HG03175 (cell line): Measurements from ENCODE around the gene FNIP2.
"Not testable (repeated sequence)": the region's sequence is repeated elsewhere in the genome, so short reads cannot be mapped to it uniquely, and the experiment has no call there.

Source experiments
- ATAC-seq: cut with Tn5 transposase; IDR thresholded peaks from one replicate; pipeline ENCODE4 v1.9.1; 2021; ENCODE audit warnings: mild to moderate bottlenecking, moderate library complexity; ENCODE audit not compliant: unreplicated experiment

FNIP2 gene

DNA sequence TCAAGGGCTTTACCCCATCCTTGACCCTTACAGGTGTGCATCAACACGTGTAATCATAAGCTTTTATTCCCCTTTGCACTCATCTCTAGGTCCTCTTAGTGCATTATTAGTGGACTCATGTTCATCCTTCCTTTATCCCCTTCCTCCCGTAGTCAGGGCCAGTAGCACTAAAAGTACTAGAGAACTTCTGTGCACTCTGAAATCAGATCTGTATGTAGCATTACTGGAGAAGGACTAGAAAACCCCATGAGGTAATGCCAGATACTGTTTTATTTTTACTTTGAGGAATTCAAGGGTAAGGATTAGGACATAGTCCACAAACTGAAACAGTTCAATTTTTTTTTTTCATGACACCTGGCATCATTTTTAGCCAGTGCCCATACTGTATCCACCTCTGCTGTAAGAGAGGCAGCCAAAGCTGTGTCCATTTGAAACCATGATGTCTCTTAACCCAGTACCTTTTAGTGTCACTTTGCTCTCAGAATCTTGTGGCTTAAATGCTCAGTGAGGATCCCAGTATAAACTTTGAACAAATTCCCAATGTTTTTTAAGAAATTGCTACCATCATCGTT is 134.7 kb downstream of the FNIP2 start:
- no peak for ATAC-seq

DNA sequence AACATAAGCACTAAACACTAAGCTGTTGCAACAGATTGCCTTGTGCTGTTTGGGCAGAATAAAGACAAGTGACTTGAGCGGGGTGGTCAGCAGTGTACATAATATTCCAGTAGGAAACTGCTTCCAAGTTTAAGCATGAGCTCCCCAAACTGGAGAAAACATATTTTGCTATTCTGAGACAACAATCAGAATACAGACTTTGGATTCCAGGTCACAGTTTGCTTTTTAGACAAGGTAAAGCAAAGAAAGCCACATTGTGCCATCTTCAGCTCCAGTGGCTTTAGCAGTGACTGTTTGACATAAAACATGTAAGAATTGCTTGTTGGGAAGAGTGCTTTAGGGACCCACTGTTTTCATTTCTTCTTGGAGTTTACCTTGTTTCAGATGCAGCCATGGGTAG is 136.0 kb downstream of the FNIP2 start:
- no peak for ATAC-seq

DNA sequence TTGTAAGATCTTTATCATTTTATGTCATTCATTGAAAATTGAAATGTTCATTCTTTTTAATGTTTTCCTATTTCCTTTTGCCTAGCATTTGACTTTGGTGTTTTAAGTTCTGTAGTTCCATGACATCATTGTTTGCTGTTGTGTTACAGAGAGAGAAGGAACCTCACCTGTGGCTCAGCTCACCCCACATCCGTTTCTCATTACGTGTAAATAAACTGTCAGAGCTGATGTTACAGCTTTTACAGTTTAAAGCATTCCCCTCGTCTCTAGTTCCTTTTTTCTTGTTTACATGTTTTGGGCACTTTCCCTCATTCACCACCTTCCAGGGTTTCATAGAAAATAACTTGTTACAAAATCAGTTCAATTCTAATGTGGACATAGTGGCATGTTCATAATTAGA is 137.2 kb downstream of the FNIP2 start:
- ATAC-seq: peak; percentile 74

DNA sequence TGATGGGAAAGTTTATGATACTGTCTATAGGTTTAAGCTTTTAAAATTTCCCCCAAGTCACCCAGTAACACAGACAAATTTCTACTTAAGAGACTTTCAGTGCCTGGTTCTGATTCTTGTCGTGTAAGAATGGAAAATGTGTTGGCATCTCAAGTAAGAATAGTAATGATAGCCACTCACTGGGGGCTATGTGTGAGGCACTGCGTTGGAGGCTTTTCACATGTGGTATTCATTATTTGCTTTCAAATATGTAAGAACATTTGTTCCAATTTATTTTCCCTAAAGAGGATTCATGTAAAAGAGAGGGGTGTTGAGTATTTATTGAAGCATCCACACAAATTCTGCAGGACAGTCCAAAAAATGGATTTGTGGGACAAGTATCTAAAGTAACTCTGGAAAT is 143.6 kb downstream of the FNIP2 start:
- ATAC-seq: no peak

DNA sequence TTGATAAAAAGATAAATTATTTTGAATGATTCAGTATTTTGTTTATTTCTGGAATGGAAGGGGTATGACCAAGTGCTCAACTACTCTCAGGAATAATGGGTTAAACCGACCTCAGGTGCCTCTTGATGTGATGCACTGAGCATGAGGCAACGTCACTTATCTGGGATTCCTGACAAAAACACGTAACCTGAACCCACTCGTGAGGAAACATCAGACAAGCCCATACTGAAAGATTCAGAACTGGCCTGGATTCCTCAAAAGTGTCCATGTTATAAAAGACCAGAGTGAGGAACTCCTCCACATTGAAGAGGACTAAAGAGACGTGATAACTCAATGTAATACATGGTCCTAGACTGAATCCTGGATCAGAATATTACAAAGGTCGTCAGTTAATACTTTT is 144.0 kb downstream of the FNIP2 start:
- ATAC-seq: no peak

DNA sequence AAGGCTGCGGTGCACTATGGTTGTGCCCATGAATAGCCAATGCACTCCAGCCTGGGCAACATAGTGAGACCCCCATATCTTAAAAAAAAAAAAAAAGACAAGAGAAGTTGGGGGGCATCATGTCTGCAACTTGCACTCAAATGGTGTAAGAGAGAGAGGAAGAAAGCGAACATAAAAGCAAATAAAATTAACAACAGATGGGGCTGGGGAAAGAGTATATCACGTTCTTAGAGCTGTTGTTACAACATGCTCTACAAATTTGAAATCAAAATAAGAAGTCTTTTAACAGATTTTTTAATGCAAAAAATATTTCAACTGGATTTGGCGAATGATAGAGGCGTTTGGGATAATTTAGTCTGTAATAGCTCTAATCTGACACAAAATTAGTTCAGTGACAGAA is 144.9 kb downstream of the FNIP2 start:
- no peak for ATAC-seq

DNA sequence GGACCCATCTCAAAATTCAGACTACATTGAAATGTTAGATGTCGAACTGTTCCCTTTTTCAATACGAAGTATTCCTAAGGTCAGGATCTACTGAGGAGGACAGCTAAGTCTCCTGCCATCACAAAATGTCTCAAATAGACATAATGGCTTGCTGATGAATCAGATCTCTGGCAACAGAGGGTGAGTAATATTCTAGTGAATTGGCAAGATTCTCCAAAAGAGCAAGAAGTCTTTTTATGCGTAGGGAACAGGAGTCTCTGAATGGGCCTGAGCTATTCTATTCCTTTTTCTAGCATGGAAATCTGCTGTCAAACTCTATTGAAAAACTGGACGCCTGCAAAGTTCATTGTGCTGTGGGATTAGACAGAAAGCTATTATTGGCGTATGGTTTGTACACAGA is 145.4 kb downstream of the FNIP2 start:
- ATAC-seq: no peak

DNA sequence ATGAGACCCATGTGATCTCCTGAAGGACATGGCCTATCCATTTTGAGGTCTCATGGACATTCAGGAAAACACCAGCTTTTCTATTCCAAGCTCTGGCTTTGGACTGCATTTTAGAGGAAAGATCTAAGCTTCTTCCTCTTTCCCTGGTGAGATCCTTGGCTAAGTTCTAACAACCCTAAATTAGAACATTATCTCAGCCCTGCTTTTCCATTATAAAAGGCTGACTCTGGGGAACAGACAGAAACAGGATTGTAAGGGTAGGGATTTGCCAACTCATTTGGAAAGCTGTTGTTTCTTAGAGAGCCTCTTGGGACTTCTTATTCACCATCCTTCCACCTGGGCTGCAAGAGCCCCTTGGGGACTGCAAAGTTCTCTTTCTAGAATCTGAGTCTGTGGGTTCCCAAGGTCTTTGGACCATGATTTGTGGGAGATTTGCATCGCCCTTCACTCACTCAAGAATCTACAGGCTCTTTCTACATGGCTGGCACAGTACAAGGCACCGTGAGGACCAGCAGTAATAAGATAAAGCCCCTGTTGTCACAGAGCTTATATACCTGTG is 146.9 kb downstream of the FNIP2 start:
- ATAC-seq: no peak

DNA sequence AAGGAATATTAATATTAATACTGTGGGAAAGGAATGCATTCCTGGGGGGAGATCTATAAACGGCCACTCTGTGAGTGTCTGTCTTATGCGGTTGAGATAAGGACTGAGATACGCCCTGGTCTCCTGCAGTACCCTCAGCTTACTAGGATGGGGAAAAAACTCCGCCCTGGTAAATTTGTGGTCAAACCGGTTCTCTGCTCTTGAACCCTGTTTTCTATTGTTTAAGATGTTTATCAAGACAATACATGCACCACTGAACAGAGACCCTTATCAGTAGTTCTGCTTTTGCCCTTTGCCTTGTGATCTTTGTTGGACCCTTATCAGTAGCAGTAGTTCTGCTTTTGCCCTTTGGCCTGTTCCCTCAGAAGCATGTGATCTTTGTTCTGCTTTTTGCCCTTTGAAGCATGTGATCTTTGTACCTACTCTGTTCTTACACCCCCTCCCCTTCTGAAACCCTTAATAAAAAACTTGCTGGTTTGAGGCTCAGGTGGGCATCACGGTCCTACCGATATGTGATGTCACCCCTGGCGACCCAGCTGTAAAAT is 151.7 kb downstream of the FNIP2 start:
- ATAC-seq: not testable (repeated sequence)

DNA sequence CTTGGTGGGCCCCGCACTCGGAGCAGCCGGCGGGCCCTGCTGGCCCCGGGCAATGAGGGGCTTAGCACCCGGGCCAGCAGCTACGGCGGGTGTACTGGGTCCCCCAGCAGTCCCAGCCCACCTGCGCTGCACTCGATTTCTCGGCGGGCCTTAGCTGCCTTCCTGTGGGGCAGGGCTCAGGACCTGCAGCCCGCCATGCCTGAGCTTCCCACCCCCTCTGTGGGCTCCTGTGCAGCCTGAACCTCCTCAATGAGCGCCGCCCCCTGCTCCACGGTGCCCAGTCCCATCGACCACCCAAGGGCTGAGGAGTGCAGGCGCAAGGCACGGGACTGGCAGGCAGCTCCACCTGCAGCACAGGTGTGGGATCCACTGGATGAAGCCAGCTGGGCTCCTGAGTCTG is 158.9 kb downstream of the FNIP2 start:
- not testable (repeated sequence) for ATAC-seq

DNA sequence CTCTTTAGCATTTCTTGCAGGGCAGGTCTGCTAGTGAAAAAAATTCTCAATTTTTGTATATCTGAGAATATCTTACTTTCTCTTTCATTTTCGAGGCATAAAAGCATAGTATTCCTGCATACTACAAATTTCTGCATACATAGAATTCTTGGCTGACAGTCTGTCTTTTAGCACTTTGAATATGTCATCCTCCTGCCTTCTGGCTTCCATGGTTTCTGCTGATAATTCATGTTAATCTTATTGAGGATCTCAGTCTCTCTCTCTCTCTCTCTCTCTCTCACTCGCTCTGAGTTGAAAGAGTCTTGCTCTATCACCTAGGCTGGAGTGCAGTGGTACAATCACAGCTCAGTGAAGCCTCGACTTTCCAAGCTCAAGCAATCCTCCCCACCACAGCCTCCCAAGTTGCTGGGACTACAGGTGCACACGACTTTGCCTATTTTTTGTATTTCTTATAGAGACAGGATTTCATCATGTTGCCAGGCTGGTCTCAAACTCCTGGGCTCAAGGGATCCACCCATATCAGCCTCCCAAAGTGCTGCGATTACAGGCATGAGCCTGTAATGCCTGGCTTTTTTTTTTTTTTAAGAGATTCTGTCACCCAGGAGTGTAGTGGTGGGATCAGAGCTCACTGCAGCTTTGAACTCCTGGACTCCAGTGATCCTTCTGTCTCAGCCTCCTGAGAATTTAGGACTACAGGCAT is 161.3 kb downstream of the FNIP2 start:
- no peak for ATAC-seq

DNA sequence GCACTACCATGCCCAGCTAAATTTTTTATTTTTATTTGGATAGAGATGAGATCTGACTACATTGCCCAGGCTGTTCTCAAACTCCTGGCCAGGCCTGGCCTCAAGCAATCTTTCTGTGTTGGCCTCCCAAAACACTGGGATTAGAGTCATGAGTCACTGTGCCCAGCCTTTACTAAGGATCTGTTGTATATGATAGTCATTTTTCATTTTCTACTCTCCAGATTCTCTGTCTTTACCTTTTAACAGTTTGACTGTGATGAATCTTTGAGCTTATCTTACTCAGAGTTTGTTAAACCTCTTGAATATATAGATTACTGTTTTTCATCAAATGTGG is 161.8 kb downstream of the FNIP2 start:
- no peak for ATAC-seq

DNA sequence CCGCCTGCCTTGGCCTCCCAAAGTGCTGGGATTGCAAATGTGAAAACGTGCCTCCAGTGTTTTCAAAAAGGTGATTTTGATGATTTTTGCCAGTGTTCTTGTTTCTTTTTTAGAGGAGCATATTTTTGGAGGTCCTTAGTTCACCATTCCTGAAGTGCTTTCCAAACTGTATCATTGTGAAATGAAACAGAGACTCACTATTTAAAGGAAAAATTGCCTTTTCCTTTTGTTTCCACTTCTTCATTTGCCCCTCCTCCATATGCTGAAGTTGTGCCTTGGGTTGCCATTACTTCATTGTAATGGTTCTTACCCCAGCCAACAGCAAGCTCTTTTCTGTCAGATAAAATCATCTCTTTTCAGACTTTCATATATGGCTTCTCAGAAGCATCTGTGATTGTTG is 164.4 kb downstream of the FNIP2 start:
- ATAC-seq: no peak

DNA sequence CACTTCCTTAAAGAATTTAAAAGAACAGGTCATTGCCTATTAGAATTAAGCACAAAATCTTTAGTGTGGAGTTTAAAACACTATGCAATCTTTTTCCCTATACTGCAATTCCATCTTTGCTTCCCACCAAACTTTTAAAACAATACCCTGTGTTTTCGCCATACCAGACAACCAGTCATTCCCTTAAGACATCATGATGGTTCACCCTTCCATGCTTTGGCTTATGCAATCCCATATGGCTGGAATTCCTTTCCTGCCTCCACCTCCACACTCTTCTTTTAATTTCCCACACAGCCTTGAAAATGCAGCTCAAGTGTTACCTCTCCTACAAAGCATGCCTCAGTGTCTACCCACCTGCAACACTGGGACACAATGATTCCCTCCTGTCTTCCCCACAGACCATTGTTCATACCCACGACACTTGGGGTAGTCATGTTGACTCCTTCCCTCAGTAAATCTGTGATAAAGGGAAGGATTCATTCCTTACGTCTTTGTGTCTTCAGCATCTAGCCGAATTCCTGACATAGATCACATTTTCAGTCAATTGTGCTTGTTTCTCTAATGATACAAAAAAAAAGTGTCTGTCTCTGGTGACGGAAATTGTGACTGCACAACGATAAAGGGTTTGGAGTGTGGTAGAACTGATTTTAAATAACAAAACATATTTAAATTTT is 166.3 kb downstream of the FNIP2 start:
- ATAC-seq: no peak

DNA sequence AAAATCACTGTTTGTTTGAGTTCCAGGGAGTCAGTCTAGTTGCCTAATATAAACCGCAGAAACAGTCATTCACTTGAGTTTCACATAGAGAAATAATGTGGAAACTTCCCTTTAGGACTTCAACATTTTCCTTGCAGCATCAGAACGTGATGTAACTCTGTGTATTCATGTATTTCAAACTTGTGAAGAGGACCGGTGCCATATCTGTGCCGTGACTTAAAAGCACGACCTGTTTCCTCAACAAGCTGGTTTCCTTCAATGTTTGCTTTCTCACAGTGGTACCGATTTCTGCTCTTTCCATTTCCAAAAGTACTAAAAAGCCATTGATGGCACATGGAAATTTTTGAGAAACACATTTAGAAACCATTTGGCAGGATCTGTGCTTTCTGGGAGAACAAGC is 167.4 kb downstream of the FNIP2 start:
- no peak for ATAC-seq

DNA sequence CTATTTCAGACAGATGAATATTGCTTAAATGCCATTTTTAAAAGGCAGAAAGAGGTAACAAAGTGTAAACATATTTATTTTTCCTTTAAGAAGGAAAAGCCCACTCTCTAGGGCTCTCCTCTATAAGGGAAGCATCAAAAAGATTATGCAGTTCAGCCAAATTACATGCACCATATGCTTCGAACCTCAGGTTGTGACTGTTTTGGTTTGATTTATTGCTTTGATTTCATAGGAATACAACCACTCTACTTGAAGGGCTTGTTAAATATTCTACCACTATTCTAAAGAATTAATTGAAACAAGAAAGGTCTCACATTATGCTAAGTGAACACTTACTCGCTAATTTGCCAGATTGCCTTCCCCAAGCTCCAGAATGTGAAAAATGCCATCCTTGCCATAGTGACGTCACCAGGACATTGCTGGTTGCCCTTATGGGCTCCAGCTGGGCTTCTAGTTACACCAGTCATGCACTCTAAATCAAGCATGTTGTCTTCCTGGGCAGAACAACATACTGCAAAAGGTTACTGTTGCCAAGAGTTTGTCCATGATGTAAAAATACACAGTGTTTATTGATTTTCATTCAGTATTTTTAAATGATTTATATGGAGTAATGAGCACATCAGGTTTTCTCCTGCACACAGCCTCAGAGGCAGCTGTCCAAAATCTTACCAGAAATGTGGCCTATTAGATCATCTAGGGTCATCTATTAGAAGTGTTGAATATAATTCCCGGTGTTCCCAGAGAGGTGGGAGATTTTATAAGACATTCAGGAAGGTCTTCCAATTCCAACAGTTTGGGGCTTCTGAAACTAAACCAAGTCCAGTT is 169.6 kb downstream of the FNIP2 start:
- no peak for ATAC-seq

DNA sequence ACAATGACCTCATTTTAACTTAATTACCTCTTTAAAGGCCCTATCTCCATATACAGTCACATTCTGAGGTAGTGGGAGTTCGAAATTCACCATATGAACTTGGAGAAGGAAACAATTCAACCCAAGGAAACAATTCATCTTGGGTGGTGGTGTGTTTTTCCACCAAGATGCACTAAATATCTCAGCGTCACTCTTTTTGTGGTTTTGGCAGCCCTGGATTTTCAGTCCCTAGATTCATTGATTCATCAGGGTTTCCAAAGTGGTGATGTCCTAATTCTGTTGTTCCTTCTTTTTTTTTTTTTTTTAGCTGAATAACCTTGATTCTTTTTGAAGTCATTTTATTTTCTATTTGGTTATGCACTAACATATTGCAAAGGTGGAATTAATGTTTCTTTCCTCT is 171.4 kb downstream of the FNIP2 start:
- ATAC-seq: no peak

DNA sequence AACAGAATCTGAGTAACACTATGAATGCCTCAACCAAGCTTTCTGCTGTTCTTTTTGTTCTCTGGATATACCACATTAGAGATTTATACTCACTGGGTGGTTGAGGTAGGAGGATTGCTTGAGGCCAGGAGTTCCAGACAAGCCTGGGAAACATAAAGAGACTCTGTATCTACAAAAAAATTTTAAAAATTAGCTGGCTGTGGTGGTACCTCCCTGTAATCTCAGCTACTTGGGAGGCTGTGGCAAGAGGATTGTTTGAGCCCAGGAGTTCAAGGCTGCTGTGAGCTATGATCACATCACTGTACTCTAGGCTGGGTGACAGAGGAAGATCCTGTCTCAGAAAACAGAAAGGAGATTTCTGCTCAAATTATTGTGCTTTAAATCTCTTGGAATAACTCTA is 172.5 kb downstream of the FNIP2 start:
- ATAC-seq: no peak

DNA sequence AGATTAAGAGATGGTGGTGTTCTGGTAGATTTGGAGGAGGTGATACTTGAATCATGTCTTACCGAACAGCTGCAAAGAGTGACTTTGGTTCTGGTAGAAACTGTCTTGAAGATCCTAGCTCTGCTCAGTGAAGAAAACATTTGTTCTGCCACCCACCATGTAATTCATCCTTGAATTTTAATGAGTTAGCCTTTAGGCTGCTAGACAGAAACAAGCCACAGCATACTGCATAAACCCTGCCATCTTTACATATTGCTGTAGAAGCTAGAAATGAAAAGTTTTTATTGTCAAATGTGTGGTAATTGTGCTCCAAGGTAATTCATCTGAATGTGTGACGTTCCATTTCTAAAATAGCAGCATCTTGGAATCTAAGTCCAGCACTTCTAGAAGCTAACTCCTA is 173.1 kb downstream of the FNIP2 start:
- ATAC-seq: no peak

DNA sequence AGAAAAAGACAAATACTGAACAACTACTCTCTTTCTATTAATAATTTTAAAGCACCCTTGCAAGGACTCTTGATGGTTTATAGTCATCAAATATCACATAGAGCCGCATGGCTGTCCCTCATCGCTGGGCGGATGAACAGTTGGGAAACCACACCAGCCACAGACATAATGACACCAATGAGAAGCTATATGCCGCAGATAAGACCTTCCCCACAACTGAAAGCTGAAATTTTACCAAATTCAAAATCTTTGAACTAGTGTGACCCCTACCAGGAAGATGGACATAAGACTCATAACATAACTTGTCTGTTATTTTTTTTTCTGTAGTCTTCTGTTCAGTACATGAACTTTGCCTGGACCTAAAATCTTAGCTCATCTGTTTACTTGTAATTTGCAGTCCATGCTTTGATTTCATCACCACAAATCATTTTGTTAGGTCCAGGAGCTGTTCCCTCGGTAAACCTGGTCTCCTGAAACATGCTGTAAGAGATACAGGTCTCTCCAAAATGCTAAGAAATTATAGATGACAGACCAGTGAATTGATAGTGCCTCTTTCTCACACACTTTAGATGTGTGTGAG is 176.8 kb downstream of the FNIP2 start:
- no peak for ATAC-seq

DNA sequence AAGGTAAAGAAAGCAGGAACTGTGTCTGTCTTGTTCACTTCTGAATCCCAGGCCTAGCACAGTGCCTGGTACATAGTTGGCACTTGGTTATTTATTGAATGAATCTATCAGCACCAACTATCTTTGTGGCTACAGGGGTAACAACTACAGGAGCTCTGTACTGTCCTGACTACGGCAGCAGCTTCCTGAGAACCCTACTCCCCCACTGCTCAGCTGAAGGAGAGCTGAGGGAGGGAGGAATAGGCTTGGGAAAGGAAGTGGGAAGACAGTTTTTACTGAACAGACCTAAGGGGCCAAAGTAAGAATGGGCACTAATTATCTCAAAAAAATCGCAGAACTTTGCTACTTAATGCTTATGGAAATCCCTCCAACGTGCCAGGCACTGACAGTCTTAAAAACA is 178.0 kb downstream of the FNIP2 start:
- ATAC-seq: no peak
